Measurements from ENCODE around the gene ZC3H7A. TPM values are rescaled to one million over a fixed set of nuclear protein-coding genes. Genes with fewer than 3 reads are reported as not detected.

Gene ZC3H7A
- total and polyA plus RNA-seq, 2 of the 13 experiments (the other 11 are each of a cell fraction or from before 2014, with no cell fraction given): 29.2 to 36.8 TPM

DNA sequence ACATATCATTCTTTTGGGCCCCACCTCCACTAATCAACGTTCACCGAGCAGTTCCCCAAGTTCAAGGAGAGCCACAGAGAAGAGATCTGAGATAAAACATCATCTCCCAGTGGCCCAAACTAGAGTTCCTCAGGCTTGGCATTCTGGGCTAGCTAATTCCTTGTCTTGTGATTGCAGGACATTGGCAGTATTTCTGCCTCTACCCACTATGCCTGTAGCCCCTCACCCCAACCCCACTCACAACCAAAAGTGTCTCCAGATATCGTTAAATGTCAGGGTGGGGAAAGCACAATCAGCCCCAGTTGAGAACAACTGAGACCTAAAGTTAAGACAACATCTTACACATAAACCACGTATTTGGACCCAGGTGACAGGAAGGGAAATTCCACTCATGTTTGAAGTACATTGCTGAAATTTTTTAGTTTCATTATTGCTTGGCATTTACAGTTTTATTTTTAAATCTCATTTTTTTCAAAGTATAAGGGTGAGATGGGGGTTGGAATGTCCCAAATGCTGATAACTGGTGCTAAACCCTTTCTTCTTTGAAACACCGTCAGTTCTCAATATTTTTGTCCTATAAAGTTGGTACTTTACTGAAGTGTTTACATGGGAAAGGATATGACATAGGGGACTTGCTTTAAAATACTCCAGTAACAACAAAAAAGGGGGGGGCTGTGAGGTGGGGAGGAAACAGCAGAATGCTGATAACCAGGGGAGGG lies 13.6 kb downstream of the ZC3H7A start (continued):
- TF ChIP-seq ZNF766 (CRISPR knock-in tag; IDR thresholded peaks at IDR 0.05; ENCODE audit: borderline replicate concordance) (no peak), ZBTB25 (CRISPR knock-in tag; IDR thresholded peaks at IDR 0.05) (peak; percentile 26; the same call in 1 of the 2 replicates), SUZ12 (IDR thresholded peaks at IDR 0.05; ENCODE audit: low read depth, low read length) (no peak), ZNF124 (CRISPR knock-in tag; IDR thresholded peaks at IDR 0.05) (no peak), ATF1 (CRISPR knock-in tag; IDR thresholded peaks at IDR 0.05) (no peak), NCOA1 (CRISPR knock-in tag; IDR thresholded peaks at IDR 0.05) (no peak), POLR2G (IDR thresholded peaks at IDR 0.05; ENCODE audit: low read depth, low read length) (no peak), ZMAT3 (CRISPR knock-in tag; conservative IDR thresholded peaks at IDR 0.05) (no peak), MIXL1 (CRISPR knock-in tag; IDR thresholded peaks at IDR 0.05) (no peak), ZNF12 (CRISPR knock-in tag; IDR thresholded peaks at IDR 0.05) (no peak), MTA3 (CRISPR knock-in tag; IDR thresholded peaks at IDR 0.05) (no peak), ZNF44 (CRISPR knock-in tag; IDR thresholded peaks at IDR 0.05) (no peak), RCOR2 (CRISPR knock-in tag; IDR thresholded peaks at IDR 0.05) (no peak), IRX3 (CRISPR knock-in tag; IDR thresholded peaks at IDR 0.05; ENCODE audit: borderline replicate concordance, low read depth) (no peak), MBD4 (IDR thresholded peaks at IDR 0.05; ENCODE audit: borderline replicate concordance, low read length) (no peak), ZNF556 (CRISPR knock-in tag; IDR thresholded peaks at IDR 0.05; ENCODE audit: borderline replicate concordance) (no peak), ZBTB38 (CRISPR knock-in tag; IDR thresholded peaks at IDR 0.05) (0 out of 2 replicates have a peak, but pooled peaks have one; percentile 25), MED1 (CRISPR knock-in tag; IDR thresholded peaks at IDR 0.05) (peak; percentile 51; the same call in 1 of the 2 replicates), ZSCAN20 (CRISPR knock-in tag; IDR thresholded peaks at IDR 0.05; ENCODE audit: borderline replicate concordance) (no peak), ZNF770 (CRISPR knock-in tag; IDR thresholded peaks at IDR 0.05) (no peak)
- TF ChIP-seq, protein P1, sequence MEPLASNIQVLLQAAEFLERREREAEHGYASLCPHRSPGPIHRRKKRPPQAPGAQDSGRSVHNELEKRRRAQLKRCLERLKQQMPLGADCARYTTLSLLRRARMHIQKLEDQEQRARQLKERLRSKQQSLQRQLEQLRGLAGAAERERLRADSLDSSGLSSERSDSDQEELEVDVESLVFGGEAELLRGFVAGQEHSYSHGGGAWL (CRISPR knock-in tag; IDR thresholded peaks at IDR 0.05): no peak
- TF ChIP-seq, protein P2, sequence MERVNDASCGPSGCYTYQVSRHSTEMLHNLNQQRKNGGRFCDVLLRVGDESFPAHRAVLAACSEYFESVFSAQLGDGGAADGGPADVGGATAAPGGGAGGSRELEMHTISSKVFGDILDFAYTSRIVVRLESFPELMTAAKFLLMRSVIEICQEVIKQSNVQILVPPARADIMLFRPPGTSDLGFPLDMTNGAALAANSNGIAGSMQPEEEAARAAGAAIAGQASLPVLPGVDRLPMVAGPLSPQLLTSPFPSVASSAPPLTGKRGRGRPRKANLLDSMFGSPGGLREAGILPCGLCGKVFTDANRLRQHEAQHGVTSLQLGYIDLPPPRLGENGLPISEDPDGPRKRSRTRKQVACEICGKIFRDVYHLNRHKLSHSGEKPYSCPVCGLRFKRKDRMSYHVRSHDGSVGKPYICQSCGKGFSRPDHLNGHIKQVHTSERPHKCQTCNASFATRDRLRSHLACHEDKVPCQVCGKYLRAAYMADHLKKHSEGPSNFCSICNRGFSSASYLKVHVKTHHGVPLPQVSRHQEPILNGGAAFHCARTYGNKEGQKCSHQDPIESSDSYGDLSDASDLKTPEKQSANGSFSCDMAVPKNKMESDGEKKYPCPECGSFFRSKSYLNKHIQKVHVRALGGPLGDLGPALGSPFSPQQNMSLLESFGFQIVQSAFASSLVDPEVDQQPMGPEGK (CRISPR knock-in tag; IDR thresholded peaks at IDR 0.05): peak; percentile 18; the same call in 1 of the 2 replicates

All from HepG2 (cell line).